Panc1 (cell line): ENCODE measurements around the gene HSPA4.

Experiments
- POLR2AphosphoS5 ChIP-seq: IDR thresholded peaks from 2 replicates; pipeline ENCODE4 v1.6.1; 2012; ENCODE audit warnings: mild to moderate bottlenecking, low read depth, low read length, moderate library complexity
- TF ChIP-seq, protein P1 (sequence below): fragments of 450-650 bp; IDR thresholded peaks from 2 replicates; pipeline ENCODE4 v1.5.1; 2017; ENCODE audit warnings: mild to moderate bottlenecking

DNA sequence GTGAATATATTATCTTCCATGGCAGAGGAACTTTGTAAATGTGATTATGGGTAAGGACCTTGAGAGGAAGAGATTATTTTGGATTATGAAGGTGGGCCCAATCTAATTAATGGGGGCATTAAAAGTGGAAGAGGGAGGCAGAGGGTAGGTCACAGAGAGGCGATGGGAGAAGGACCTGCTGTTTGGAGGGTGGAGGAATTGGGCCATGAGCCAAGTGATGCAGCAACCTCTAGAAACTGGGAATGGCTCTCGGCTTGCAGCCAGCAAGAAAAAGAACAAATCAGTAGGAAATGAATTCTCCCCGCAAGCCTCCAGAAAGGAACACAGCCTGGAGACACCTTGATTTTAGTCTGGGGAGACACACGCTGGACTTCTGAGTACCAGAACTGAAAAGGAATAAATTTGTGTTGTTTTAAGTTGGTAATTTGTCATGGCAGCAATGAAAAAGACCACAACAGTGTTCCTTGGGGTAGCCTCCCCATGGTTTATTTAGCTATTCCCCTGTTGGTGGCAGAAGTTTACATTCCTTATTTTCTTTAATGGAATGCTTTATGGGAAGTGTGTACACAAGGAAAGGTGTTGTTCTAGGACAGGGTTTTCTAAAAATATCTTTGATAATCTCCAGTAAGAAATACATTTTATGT, 103.6 kb downstream of the HSPA4 start:
- TF ChIP-seq, protein P1, sequence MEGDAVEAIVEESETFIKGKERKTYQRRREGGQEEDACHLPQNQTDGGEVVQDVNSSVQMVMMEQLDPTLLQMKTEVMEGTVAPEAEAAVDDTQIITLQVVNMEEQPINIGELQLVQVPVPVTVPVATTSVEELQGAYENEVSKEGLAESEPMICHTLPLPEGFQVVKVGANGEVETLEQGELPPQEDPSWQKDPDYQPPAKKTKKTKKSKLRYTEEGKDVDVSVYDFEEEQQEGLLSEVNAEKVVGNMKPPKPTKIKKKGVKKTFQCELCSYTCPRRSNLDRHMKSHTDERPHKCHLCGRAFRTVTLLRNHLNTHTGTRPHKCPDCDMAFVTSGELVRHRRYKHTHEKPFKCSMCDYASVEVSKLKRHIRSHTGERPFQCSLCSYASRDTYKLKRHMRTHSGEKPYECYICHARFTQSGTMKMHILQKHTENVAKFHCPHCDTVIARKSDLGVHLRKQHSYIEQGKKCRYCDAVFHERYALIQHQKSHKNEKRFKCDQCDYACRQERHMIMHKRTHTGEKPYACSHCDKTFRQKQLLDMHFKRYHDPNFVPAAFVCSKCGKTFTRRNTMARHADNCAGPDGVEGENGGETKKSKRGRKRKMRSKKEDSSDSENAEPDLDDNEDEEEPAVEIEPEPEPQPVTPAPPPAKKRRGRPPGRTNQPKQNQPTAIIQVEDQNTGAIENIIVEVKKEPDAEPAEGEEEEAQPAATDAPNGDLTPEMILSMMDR: no peak
- no peak for TF ChIP-seq POLR2AphosphoS5
